Fibroblast of the aortic adventitia (primary cell): Measurements from ENCODE around the gene PALB2. TPM values are rescaled to one million over a fixed set of nuclear protein-coding genes. Genes with fewer than 3 reads are reported as not detected.
A peak's percentile ranks its signal among the peaks of the same experiment; 100 is the strongest.

Experiments
- DNase-seq: peaks from one replicate; pipeline ENCODE4 v3.0.0-alpha.2; 2010; ENCODE audit warnings: low read depth
- H3K4me3 ChIP-seq: 2 replicates; pipeline ENCODE4 v1.5.1; 2011; ENCODE audit warnings: low read depth, mild to moderate bottlenecking, control low read depth, low read length, moderate library complexity
- CTCF ChIP-seq: IDR thresholded peaks from 2 replicates; pipeline ENCODE4 v1.5.1; 2011; ENCODE audit warnings: mild to moderate bottlenecking, low read length, control low read depth, inconsistent platforms; ENCODE audit not compliant: insufficient read depth
- total RNA-seq: library from RNA; depleted of rRNA; stranded (reverse); fragments of >200 nt; gene quantifications from 2 replicates; pipeline ENCODE4 v1.2.3, GENCODE V29; 2012; ENCODE audit warnings: low replicate concordance

PALB2 gene
- total RNA-seq, 1 donor = 19.4 TPM

GRCh38 chr16:23564575-23565363 is 76.3 kb downstream of the PALB2 start:
- H3K4me3 ChIP-seq = no peak overlapping the region
- no peak for TF ChIP-seq CTCF
- no peak for DNase-seq

GRCh38 chr16:23563186-23563585 is 77.9 kb downstream of the PALB2 start:
- no peak for DNase-seq
- no peak overlapping the region for H3K4me3 ChIP-seq
- no peak for TF ChIP-seq CTCF

GRCh38 chr16:23562505-23562904 is 78.6 kb downstream of the PALB2 start:
- no peak overlapping the region for H3K4me3 ChIP-seq
- TF ChIP-seq CTCF = no peak
- DNase-seq = no peak

GRCh38 chr16:23561586-23561985 is 79.5 kb downstream of the PALB2 start:
- TF ChIP-seq CTCF = no peak
- DNase-seq = no peak
- no peak overlapping the region for H3K4me3 ChIP-seq

GRCh38 chr16:23557779-23558702 is 83.1 kb downstream of the PALB2 start:
- TF ChIP-seq CTCF = no peak
- H3K4me3 ChIP-seq = peak overlapping the region; percentile 98
- peak; percentile 52 for DNase-seq

GRCh38 chr16:23556881-23557778 is 84.0 kb downstream of the PALB2 start, which contains the start of the genes EARS2 and UBFD1:
EARS2 (minus strand) TSS chr16:23557350; CDS start chr16:23557343, 7 bp downstream.
UBFD1 (plus strand) TSS chr16:23557727; CDS start chr16:23557743, 16 bp downstream.
- H3K4me3 ChIP-seq = peak within 1 kb of the TSS; percentile 98
- peak; percentile 91 for TF ChIP-seq CTCF
- DNase-seq = peak; percentile 98
